ENCODE results near the gene KMT2A.
"Not testable (repeated sequence)": the region's sequence is repeated elsewhere in the genome, so short reads cannot be mapped to it uniquely, and the experiment has no call there.

KMT2A gene

DNA sequence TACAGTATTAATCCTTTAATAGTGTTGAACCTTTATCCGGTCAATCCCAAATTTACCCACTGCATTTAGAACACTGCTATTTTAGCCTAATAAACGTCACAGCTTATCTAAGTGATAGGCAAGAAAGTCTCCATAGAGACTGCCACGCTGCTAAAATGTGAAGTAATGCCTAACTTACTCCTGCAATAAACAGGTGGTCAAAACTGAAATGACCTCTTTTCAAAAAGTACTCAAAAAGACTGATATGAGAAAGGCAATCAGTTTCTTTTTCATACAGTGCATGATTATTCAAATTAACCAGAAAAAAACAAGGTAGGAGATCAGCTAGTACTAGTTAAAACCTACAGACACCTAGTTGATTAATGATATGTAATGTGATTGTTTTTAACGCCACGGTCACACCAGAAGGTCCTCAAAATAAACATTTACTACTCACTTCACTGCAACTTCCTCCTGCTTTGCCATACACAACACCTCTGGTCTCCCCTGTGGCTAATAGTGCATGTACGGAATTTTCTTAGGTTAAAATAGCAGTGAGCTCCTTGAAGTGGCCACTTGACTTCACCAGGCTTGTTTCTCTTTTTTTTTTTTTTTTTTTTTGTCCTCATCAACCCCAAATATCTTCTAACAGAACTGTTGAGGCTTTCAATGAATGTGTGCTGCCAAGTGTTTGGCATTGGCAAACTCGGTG lies 26.1 kb upstream of the KMT2A start:
- TF ChIP-seq POLR2AphosphoS5 (IDR thresholded peaks at IDR 0.05; ENCODE audit: low read depth, low read length) (no peak), PAX5 (IDR thresholded peaks at IDR 0.05; ENCODE audit: insufficient read depth, low read length, severe bottlenecking) (no peak), POU2F2 (IDR thresholded peaks at IDR 0.05; ENCODE audit: low read depth, low read length) (no peak), SPI1 (IDR thresholded peaks at IDR 0.05; ENCODE audit: low read depth, low read length) (no peak), TAF1 (IDR thresholded peaks at IDR 0.05; ENCODE audit: low read depth, low read length) (no peak), POLR2A (IDR thresholded peaks at IDR 0.05; ENCODE audit: low read depth, low read length) (no peak)
- FAIRE-seq (peak; percentile 16), DNase-seq (ENCODE audit: insufficient read length, low spot score) (no peak)

GRCh38 chr11:118411530-118411929 lies 24.8 kb upstream of the KMT2A start:
- DNase-seq (ENCODE audit: insufficient read length, low spot score) (no peak), FAIRE-seq (no peak)
- no peak for TF ChIP-seq PAX5 (IDR thresholded peaks at IDR 0.05; ENCODE audit: insufficient read depth, low read length, severe bottlenecking)
- TF ChIP-seq POLR2A (IDR thresholded peaks at IDR 0.05; ENCODE audit: low read depth, low read length) = no peak
- TF ChIP-seq SPI1 (IDR thresholded peaks at IDR 0.05; ENCODE audit: low read depth, low read length) = no peak
- no peak for TF ChIP-seq TAF1 (IDR thresholded peaks at IDR 0.05; ENCODE audit: low read depth, low read length)
- no peak for TF ChIP-seq POLR2AphosphoS5 (IDR thresholded peaks at IDR 0.05; ENCODE audit: low read depth, low read length)
- TF ChIP-seq POU2F2 (IDR thresholded peaks at IDR 0.05; ENCODE audit: low read depth, low read length) = no peak

DNA sequence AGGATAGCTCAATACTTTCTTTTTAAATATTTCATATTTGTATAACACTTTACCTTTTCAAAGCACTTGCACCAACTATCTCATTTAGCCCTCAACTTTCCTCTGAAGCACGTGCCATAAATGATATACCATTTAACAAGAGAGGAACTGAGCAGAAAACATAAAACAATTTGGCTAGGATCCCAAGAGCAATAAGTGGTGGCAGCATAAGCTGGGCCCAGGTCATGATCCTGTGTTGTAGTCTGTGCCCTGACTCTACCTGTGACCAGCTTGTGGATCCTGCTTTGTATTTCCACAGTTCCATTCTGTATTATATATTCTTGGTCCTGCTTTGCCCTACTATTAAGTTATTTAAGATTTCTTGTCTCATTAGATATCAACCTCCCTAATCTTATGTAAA lies 23.4 kb upstream of the KMT2A start:
- FAIRE-seq (no peak), DNase-seq (ENCODE audit: insufficient read length, low spot score) (no peak)
- no peak for TF ChIP-seq POLR2AphosphoS5 (IDR thresholded peaks at IDR 0.05; ENCODE audit: low read depth, low read length)
- TF ChIP-seq POLR2A (IDR thresholded peaks at IDR 0.05; ENCODE audit: low read depth, low read length) = no peak
- no peak for TF ChIP-seq PAX5 (IDR thresholded peaks at IDR 0.05; ENCODE audit: insufficient read depth, low read length, severe bottlenecking)
- TF ChIP-seq TAF1 (IDR thresholded peaks at IDR 0.05; ENCODE audit: low read depth, low read length) = no peak
- TF ChIP-seq POU2F2 (IDR thresholded peaks at IDR 0.05; ENCODE audit: low read depth, low read length) = no peak
- TF ChIP-seq SPI1 (IDR thresholded peaks at IDR 0.05; ENCODE audit: low read depth, low read length) = no peak

GRCh38 chr11:118415062-118415738 lies 21.1 kb upstream of the KMT2A start:
- FAIRE-seq = no peak
- DNase-seq (ENCODE audit: insufficient read length, low spot score) = no peak
- no peak for TF ChIP-seq POLR2AphosphoS5 (IDR thresholded peaks at IDR 0.05; ENCODE audit: low read depth, low read length)
- no peak for TF ChIP-seq PAX5 (IDR thresholded peaks at IDR 0.05; ENCODE audit: insufficient read depth, low read length, severe bottlenecking)
- TF ChIP-seq POLR2A (IDR thresholded peaks at IDR 0.05; ENCODE audit: low read depth, low read length) = no peak
- no peak for TF ChIP-seq POU2F2 (IDR thresholded peaks at IDR 0.05; ENCODE audit: low read depth, low read length)
- TF ChIP-seq TAF1 (IDR thresholded peaks at IDR 0.05; ENCODE audit: low read depth, low read length) = no peak
- no peak for TF ChIP-seq SPI1 (IDR thresholded peaks at IDR 0.05; ENCODE audit: low read depth, low read length)

DNA sequence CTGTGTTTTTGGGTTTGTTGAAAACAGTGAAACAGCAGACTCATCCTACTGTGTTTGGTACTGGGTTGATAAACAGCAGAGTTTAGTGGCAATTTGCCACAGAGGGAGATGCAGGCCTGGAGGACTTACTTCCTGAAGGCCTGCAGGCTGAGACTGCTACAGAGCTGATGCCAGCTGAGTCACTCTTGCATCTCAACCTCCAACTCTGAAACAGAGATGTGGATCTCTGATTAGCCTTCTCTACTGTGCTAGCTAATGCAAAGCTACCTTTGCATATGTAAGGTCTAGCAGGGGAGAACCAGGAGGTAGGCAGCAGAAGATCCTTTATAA lies 20.6 kb upstream of the KMT2A start:
- TF ChIP-seq POU2F2 (IDR thresholded peaks at IDR 0.05; ENCODE audit: low read depth, low read length) (no peak), TAF1 (IDR thresholded peaks at IDR 0.05; ENCODE audit: low read depth, low read length) (no peak), PAX5 (IDR thresholded peaks at IDR 0.05; ENCODE audit: insufficient read depth, low read length, severe bottlenecking) (no peak), POLR2AphosphoS5 (IDR thresholded peaks at IDR 0.05; ENCODE audit: low read depth, low read length) (no peak), POLR2A (IDR thresholded peaks at IDR 0.05; ENCODE audit: low read depth, low read length) (no peak), SPI1 (IDR thresholded peaks at IDR 0.05; ENCODE audit: low read depth, low read length) (no peak)
- FAIRE-seq (peak; percentile 85), DNase-seq (ENCODE audit: insufficient read length, low spot score) (no peak)

DNA sequence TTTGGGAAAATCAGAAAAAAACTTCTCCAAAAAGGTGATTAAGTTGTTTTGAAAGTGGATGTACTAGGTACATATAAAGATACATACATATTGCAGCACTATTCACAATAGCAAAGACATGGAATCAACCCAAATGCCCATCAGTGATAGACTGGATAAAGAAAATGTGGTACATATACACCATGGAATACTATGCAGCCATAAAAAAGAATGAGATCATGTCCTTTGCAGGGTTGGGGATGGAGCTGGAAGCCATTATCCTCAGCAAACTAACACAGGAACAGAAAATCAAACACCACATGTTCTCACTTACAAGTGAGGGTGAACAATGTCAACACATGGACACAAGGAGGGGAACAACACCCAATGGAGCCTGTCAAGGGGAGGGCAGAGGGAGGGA lies 19.4 kb upstream of the KMT2A start:
- not testable (repeated sequence) for DNase-seq (ENCODE audit: insufficient read length, low spot score); FAIRE-seq

DNA sequence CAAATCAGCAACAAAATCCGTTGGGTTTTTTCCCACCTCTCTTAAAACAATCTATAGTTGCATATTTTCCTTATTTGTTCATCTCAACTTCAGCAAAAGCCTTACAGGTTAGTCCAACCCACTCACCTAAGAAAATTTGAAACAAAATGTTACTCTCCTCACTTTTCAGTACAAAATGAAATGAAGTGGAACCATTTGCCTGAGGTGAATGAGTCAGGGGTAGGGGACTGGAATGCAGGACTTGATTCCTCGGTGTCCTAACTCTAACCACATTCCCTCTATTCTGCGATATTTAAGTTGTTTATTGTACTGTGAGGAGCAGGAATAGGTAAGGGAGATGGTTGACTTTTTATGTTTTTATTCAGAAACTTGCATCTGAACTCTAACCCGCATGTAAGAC lies 18.5 kb upstream of the KMT2A start:
- no peak for TF ChIP-seq POLR2A (IDR thresholded peaks at IDR 0.05; ENCODE audit: low read depth, low read length)
- FAIRE-seq = no peak
- no peak for DNase-seq (ENCODE audit: insufficient read length, low spot score)

DNA sequence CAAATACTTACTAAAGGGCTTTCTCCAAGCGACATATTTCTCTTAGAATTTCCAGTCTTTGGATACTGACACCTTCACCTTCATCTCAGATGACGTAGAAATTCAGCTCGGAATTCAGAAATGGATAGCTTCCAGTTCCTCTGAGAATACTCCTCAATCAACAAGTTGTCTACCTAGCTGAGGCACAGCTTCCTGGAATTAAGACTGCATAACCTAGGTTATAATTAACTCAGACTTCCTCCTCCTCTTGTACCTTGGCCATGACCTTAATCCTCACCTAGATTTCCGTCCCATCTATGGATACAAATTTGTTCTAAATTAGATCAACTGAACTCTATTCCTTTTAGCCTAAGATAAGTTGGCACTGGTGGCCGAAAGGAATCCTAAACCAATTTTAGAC lies 17.5 kb upstream of the KMT2A start:
- FAIRE-seq (no peak), DNase-seq (ENCODE audit: insufficient read length, low spot score) (no peak)
- TF ChIP-seq POLR2A (IDR thresholded peaks at IDR 0.05; ENCODE audit: low read depth, low read length) = no peak
- TF ChIP-seq POLR2AphosphoS5 (IDR thresholded peaks at IDR 0.05; ENCODE audit: low read depth, low read length) = no peak
- TF ChIP-seq PAX5 (IDR thresholded peaks at IDR 0.05; ENCODE audit: insufficient read depth, low read length, severe bottlenecking) = no peak
- TF ChIP-seq SPI1 (IDR thresholded peaks at IDR 0.05; ENCODE audit: low read depth, low read length) = no peak
- no peak for TF ChIP-seq TAF1 (IDR thresholded peaks at IDR 0.05; ENCODE audit: low read depth, low read length)
- TF ChIP-seq POU2F2 (IDR thresholded peaks at IDR 0.05; ENCODE audit: low read depth, low read length) = no peak

DNA sequence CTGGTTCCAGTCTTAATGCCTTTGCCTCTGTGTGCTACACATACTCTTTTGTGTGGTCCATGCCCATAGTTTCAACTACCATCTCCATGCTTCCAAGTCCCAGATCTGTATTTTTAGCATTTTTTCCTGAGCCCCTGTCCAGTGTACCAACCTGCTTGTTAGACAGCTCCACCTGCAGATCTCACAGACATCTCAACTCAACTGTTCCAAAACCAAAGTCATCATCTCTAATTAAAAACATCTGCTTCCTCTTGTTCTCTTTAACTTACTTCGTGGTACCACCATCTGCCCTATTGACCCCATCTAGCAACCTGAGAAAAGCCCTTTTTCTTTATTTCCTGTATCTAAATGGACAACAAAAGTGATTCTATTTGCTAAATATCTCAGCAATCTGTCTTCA lies 8.6 kb upstream of the KMT2A start:
- no peak for FAIRE-seq
- no peak for DNase-seq (ENCODE audit: insufficient read length, low spot score)
- TF ChIP-seq POU2F2 (IDR thresholded peaks at IDR 0.05; ENCODE audit: low read depth, low read length) = no peak
- TF ChIP-seq PAX5 (IDR thresholded peaks at IDR 0.05; ENCODE audit: insufficient read depth, low read length, severe bottlenecking) = no peak
- TF ChIP-seq TAF1 (IDR thresholded peaks at IDR 0.05; ENCODE audit: low read depth, low read length) = no peak
- no peak for TF ChIP-seq POLR2A (IDR thresholded peaks at IDR 0.05; ENCODE audit: low read depth, low read length)
- TF ChIP-seq POLR2AphosphoS5 (IDR thresholded peaks at IDR 0.05; ENCODE audit: low read depth, low read length) = no peak
- no peak for TF ChIP-seq SPI1 (IDR thresholded peaks at IDR 0.05; ENCODE audit: low read depth, low read length)

- FAIRE-seq = no peak
- no peak for DNase-seq (ENCODE audit: insufficient read length, low spot score)
- TF ChIP-seq POLR2A (IDR thresholded peaks at IDR 0.05; ENCODE audit: low read depth, low read length) (no peak), TAF1 (IDR thresholded peaks at IDR 0.05; ENCODE audit: low read depth, low read length) (no peak), POLR2AphosphoS5 (IDR thresholded peaks at IDR 0.05; ENCODE audit: low read depth, low read length) (no peak), PAX5 (IDR thresholded peaks at IDR 0.05; ENCODE audit: insufficient read depth, low read length, severe bottlenecking) (no peak), SPI1 (IDR thresholded peaks at IDR 0.05; ENCODE audit: low read depth, low read length) (no peak), POU2F2 (IDR thresholded peaks at IDR 0.05; ENCODE audit: low read depth, low read length) (no peak)
Measured at GRCh38 chr11:118430956-118431355, 5.3 kb upstream of the KMT2A start.
